Measurements from ENCODE around the gene IGFBP4. TPM values are rescaled to one million over a fixed set of nuclear protein-coding genes. Genes with fewer than 3 reads are reported as not detected.

Gene IGFBP4
- total and polyA plus RNA-seq, 2 donors (not counting 1 experiment from before 2014, with no cell fraction given), result 4.6 to 31.3 TPM

DNA sequence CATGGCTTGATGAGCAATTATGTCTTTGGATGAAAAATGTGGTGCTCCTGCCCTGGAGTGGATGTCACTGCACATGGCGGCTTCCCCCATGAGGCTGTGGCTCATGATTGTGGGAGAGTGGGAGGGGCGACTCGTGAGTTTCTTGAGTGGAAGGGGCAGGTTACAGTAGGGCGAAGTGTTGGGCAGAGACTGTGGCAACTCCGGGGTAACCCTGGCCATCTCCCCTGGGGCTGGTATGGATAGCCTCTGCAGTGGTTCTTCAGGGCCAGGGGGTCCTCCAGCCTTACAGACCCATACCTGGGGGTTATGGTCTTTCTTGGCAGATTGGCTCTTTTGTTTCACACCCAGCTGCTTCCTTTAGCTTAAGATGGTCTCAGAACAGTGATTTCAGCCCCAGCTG is 59.5 kb downstream of the IGFBP4 start:
- ATAC-seq (ENCODE audit: low read depth), result no peak
- Mint-ChIP-seq H3K27me3 (peaks cover 22% of the 10 kb centered on the region), H3K27ac (no peak overlapping the region), H3K4me1 (peaks cover 5% of the 10 kb centered on the region), H3K4me3 (no peak overlapping the region), H3K9me3 (ENCODE audit: insufficient read depth) (no peaks in the 10 kb centered on the region)
- intact Hi-C loops (cut with micrococcal nuclease), result no loop called here
- 95% methylated on average over 3 of the region's 5 CpGs for WGBS (ENCODE audit: insufficient coverage)
- Histone ChIP-seq H3K27ac (ENCODE audit: low read length in 2 of 2) (no peak overlapping the region), H3K4me2 (replicated peaks; ENCODE audit: low read depth, low read length, poor library complexity, severe bottlenecking) (no peak overlapping the region), H3K36me3 (replicated peaks in 1 of 2; ENCODE audit: control extremely low read depth in 1 of 2, control insufficient read depth in 1 of 2, extremely low read depth in 1 of 2, insufficient read depth in 2 of 2, low read length in 1 of 2) (no peaks in the 10 kb centered on the region), H3K9ac (ENCODE audit: low read length) (no peak overlapping the region), H4K20me1 (ENCODE audit: control insufficient read depth, insufficient read depth, low read length, poor library complexity, severe bottlenecking) (no peaks in the 10 kb centered on the region), H2AFZ (ENCODE audit: insufficient read depth, low read depth, low read length, poor library complexity, severe bottlenecking) (no peak overlapping the region), H3K4me3 (ENCODE audit: control extremely low read depth in 1 of 5, extremely low read depth in 1 of 5, insufficient read depth in 1 of 5, low read depth in 2 of 5, low read length in 4 of 5) (no peak overlapping the region), H3K27me3 (replicated peaks in 1 of 4; ENCODE audit: control extremely low read depth in 1 of 4, control insufficient read depth in 3 of 4, insufficient read depth in 4 of 4, low read length in 3 of 4) (peaks cover 0 to 23% (median 10%) of the 10 kb centered on the region in 4 experiments), H3K4me1 (ENCODE audit: control insufficient read depth in 2 of 2, insufficient read depth in 2 of 2, low read length in 2 of 2) (peaks cover 7 to 8% of the 10 kb centered on the region in 2 donors), H3K9me3 (ENCODE audit: control extremely low read depth in 1 of 3, control insufficient read depth in 2 of 3, insufficient read depth in 1 of 3, low read length in 2 of 3) (peaks cover 0 to 12% (median 0%) of the 10 kb centered on the region in 3 donors), H3K79me2 (ENCODE audit: control insufficient read depth, insufficient read depth, low read length) (no peaks in the 10 kb centered on the region)
- POLR2A ChIA-PET, result no interaction called here
- DNase-seq, result no peak
- CTCF ChIA-PET, result interaction anchor here (1.5 kb wide), 1 partner anchor 30 kb away, joined by 5 read pairs; no protein-coding TSS in a partner anchor
- TF ChIP-seq, protein P1, sequence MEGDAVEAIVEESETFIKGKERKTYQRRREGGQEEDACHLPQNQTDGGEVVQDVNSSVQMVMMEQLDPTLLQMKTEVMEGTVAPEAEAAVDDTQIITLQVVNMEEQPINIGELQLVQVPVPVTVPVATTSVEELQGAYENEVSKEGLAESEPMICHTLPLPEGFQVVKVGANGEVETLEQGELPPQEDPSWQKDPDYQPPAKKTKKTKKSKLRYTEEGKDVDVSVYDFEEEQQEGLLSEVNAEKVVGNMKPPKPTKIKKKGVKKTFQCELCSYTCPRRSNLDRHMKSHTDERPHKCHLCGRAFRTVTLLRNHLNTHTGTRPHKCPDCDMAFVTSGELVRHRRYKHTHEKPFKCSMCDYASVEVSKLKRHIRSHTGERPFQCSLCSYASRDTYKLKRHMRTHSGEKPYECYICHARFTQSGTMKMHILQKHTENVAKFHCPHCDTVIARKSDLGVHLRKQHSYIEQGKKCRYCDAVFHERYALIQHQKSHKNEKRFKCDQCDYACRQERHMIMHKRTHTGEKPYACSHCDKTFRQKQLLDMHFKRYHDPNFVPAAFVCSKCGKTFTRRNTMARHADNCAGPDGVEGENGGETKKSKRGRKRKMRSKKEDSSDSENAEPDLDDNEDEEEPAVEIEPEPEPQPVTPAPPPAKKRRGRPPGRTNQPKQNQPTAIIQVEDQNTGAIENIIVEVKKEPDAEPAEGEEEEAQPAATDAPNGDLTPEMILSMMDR (IDR thresholded peaks at IDR 0.05), result no peak
- TF ChIP-seq EZH2 (IDR thresholded peaks at IDR 0.05; ENCODE audit: borderline replicate concordance, insufficient read depth, low read depth, low read length, poor library complexity, severe bottlenecking), result no peak

DNA sequence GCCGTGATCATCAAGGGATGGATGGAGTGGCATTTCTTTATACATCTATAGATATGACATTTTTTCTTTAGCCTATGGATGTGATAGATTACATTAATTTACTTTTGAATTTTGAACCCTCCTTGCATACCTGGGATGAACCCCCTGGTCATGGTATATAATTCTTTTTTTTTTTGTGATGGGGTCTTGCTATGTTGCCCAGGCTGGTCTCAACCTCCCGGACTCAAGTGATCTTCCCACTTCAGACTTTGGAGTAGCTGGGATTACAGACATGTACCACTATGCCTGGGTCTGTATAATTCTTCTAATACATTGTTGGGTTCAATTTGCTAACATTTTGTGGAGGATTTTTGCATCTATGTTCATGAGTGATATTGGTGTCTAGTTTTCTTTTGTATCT is 59.9 kb downstream of the IGFBP4 start:
- Histone ChIP-seq H3K4me3 (ENCODE audit: control extremely low read depth in 1 of 5, extremely low read depth in 1 of 5, insufficient read depth in 1 of 5, low read depth in 2 of 5, low read length in 4 of 5) (no peak overlapping the region), H3K27ac (ENCODE audit: low read length in 2 of 2) (no peak overlapping the region), H3K4me2 (replicated peaks; ENCODE audit: low read depth, low read length, poor library complexity, severe bottlenecking) (no peak overlapping the region), H3K9ac (ENCODE audit: low read length) (no peak overlapping the region), H3K36me3 (replicated peaks in 1 of 2; ENCODE audit: control extremely low read depth in 1 of 2, control insufficient read depth in 1 of 2, extremely low read depth in 1 of 2, insufficient read depth in 2 of 2, low read length in 1 of 2) (no peaks in the 10 kb centered on the region), H3K79me2 (ENCODE audit: control insufficient read depth, insufficient read depth, low read length) (no peaks in the 10 kb centered on the region), H3K9me3 (ENCODE audit: control extremely low read depth in 1 of 3, control insufficient read depth in 2 of 3, insufficient read depth in 1 of 3, low read length in 2 of 3) (peaks cover 0 to 12% (median 0%) of the 10 kb centered on the region in 3 donors), H4K20me1 (ENCODE audit: control insufficient read depth, insufficient read depth, low read length, poor library complexity, severe bottlenecking) (no peaks in the 10 kb centered on the region), H3K4me1 (ENCODE audit: control insufficient read depth in 2 of 2, insufficient read depth in 2 of 2, low read length in 2 of 2) (peaks cover 7 to 8% of the 10 kb centered on the region in 2 donors), H2AFZ (ENCODE audit: insufficient read depth, low read depth, low read length, poor library complexity, severe bottlenecking) (no peak overlapping the region), H3K27me3 (replicated peaks in 1 of 4; ENCODE audit: control extremely low read depth in 1 of 4, control insufficient read depth in 3 of 4, insufficient read depth in 4 of 4, low read length in 3 of 4) (peaks cover 0 to 22% (median 10%) of the 10 kb centered on the region in 4 experiments)
- intact Hi-C loops (cut with micrococcal nuclease), result no loop called here
- Mint-ChIP-seq H3K4me3 (no peak overlapping the region), H3K27ac (no peak overlapping the region), H3K9me3 (ENCODE audit: insufficient read depth) (no peaks in the 10 kb centered on the region), H3K4me1 (peaks cover 5% of the 10 kb centered on the region), H3K27me3 (peaks cover 20% of the 10 kb centered on the region)
- no peak for TF ChIP-seq EZH2 (IDR thresholded peaks at IDR 0.05; ENCODE audit: borderline replicate concordance, insufficient read depth, low read depth, low read length, poor library complexity, severe bottlenecking)
- TF ChIP-seq, protein P1 (IDR thresholded peaks at IDR 0.05), result no peak
- DNase-seq (no peak), ATAC-seq (ENCODE audit: low read depth) (no peak)
- no CpG with 5 or more reads among the region's 2 CpGs for WGBS (ENCODE audit: insufficient coverage)
- CTCF ChIA-PET, result no interaction called here
- POLR2A ChIA-PET, result no interaction called here
